SU-DHL-6 (cell line): ENCODE results near the gene ACYP1.

Experiments
- H2AFZ ChIP-seq: fragments of 200-600 bp; sonication (generic); 2 replicates; pipeline ENCODE4 v1.6.1; 2014; ENCODE audit warnings: low read depth, mild to moderate bottlenecking, moderate library complexity, mixed read lengths, antibody characterized with exemption, low read length; ENCODE audit not compliant: severe bottlenecking
- H3F3A ChIP-seq: fragments of 200-600 bp; shearing (Covaris generic); 2 replicates; pipeline ENCODE4 v1.6.0; 2016; ENCODE audit warnings: antibody characterized with exemption, mild to moderate bottlenecking; ENCODE audit not compliant: insufficient read depth
- H3K27ac ChIP-seq: fragments of 200-600 bp; sonication (generic); 2 replicates; pipeline ENCODE4 v1.5.1; 2016; ENCODE audit warnings: low read depth, mild to moderate bottlenecking, low read length, moderate library complexity, mixed read lengths
- H3K27me3 ChIP-seq: fragments of 200-600 bp; sonication (generic), shearing (Covaris generic); 2 replicates; pipeline ENCODE4 v1.6.0; 2014; ENCODE audit warnings: mild to moderate bottlenecking, low read length
- H3K36me3 ChIP-seq: fragments of 200-600 bp; sonication (generic); 2 replicates; pipeline ENCODE4 v1.6.1; 2014; ENCODE audit warnings: mild to moderate bottlenecking, low read length, mixed read lengths
- H3K4me2 ChIP-seq: fragments of 300-600, 200-600 bp; shearing (Covaris generic), sonication (generic); 2 replicates; pipeline ENCODE4 v1.6.0; 2014; ENCODE audit warnings: low read length, low read depth, mild to moderate bottlenecking; ENCODE audit not compliant: poor library complexity, severe bottlenecking
- H3K4me3 ChIP-seq: fragments of 200-600 bp; sonication (generic); 2 replicates; pipeline ENCODE4 v1.5.1; 2014; ENCODE audit warnings: antibody characterized with exemption, low read length, mild to moderate bottlenecking, mixed read lengths; ENCODE audit not compliant: insufficient read depth, poor library complexity, severe bottlenecking
- H3K79me2 ChIP-seq: fragments of 200-600 bp; sonication (generic); 2 replicates; pipeline ENCODE4 v1.6.1; 2014; ENCODE audit warnings: mild to moderate bottlenecking, low read length, moderate library complexity; ENCODE audit not compliant: insufficient read depth
- H3K9ac ChIP-seq: fragments of 200-600 bp; sonication (generic); 2 replicates; pipeline ENCODE4 v1.7.0; 2014; ENCODE audit warnings: mild to moderate bottlenecking, low read length
- H3K9me2 ChIP-seq: fragments of 200-600 bp; sonication (generic); replicated peaks from 2 replicates; pipeline ENCODE4 v1.6.1; 2014; ENCODE audit warnings: low read length; ENCODE audit not compliant: insufficient read depth
- H3K9me3 ChIP-seq: fragments of 200-600 bp; sonication (generic); 2 replicates; pipeline ENCODE4 v1.6.1; 2014; ENCODE audit warnings: low read length, mixed read lengths; ENCODE audit not compliant: insufficient read depth
- H4K20me1 ChIP-seq: fragments of 200-600 bp; sonication (generic); 2 replicates; pipeline ENCODE4 v1.6.1; 2014; ENCODE audit warnings: low read depth, mild to moderate bottlenecking, antibody characterized with exemption, low read length, moderate library complexity, mixed read lengths
- CTCF ChIP-seq: fragments of 200-600 bp; sonication (generic); IDR thresholded peaks from one replicate; pipeline ENCODE4 v1.5.1; 2017; ENCODE audit warnings: antibody characterized with exemption, mild to moderate bottlenecking, low read length, moderate library complexity; ENCODE audit not compliant: insufficient read depth, poor library complexity, severe bottlenecking
- EZH2phosphoT487 ChIP-seq: fragments of 200-600 bp; sonication (generic), shearing (Covaris generic); conservative IDR thresholded peaks from 2 replicates; pipeline ENCODE4 v1.6.1; 2018; ENCODE audit warnings: mild to moderate bottlenecking, antibody characterized with exemption, low read length, moderate library complexity, mixed read lengths

The ACYP1 gene

DNA sequence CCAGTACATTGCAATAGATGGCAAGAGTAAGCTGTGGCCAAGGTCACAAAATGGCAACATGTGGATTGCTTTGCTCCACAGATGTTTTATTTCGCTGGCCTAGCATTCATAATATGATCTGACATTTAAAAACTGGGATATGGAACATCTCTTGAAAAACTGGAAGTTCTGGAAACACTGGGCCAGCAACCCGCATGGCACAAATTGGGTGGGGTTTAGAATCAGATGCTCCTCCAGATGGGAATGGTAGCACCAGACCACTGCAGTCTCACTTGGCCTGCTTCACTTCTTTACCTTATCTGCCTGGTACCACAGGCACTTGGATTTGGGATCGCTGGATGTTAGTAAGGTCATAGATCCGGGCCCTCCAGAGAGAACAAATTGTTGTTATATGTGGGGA, 15.7 kb upstream of the ACYP1 start:
- no peak overlapping the region for H3K4me3 ChIP-seq
- no peaks in the 10 kb centered on the region for H3F3A ChIP-seq
- no peaks in the 10 kb centered on the region for H3K9me2 ChIP-seq
- H3K79me2 ChIP-seq, result no peaks in the 10 kb centered on the region
- H3K9ac ChIP-seq, result no peak overlapping the region
- TF ChIP-seq EZH2phosphoT487 (no peak), CTCF (no peak)
- no peaks in the 10 kb centered on the region for H3K9me3 ChIP-seq
- no peak overlapping the region for H3K27ac ChIP-seq
- no peaks in the 10 kb centered on the region for H3K36me3 ChIP-seq
- no peak overlapping the region for H3K4me2 ChIP-seq
- H4K20me1 ChIP-seq, result no peaks in the 10 kb centered on the region
- no peak overlapping the region for H2AFZ ChIP-seq
- no peaks in the 10 kb centered on the region for H3K27me3 ChIP-seq

DNA sequence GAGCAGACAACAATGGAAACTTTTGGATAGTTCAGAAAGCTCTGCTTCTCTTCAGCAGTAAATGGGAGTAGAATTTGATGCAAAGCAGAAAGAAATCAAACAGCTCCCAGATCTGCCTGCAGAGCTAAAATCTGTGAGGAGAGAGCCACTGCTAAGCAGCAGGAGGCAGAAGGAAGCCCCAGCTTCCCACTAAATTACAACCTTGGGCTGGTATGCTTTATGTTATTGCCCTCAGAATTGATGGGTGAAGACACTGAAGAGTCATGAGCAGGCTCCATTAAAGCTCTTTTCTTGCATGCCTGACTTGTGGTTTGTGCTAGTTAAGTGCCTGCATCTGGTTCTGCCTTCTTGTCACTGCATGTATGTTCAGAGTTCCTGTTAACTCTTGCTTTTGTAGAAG, 14.0 kb upstream of the ACYP1 start:
- Histone ChIP-seq H3K4me3 (no peak overlapping the region), H3K4me2 (no peak overlapping the region), H3K9me3 (no peaks in the 10 kb centered on the region), H2AFZ (no peak overlapping the region), H3K27me3 (no peaks in the 10 kb centered on the region), H3K9me2 (no peaks in the 10 kb centered on the region), H3K79me2 (no peaks in the 10 kb centered on the region), H3K36me3 (no peaks in the 10 kb centered on the region), H4K20me1 (no peaks in the 10 kb centered on the region), H3F3A (no peaks in the 10 kb centered on the region), H3K27ac (no peak overlapping the region), H3K9ac (no peak overlapping the region)
- TF ChIP-seq EZH2phosphoT487 (no peak), CTCF (no peak)

DNA sequence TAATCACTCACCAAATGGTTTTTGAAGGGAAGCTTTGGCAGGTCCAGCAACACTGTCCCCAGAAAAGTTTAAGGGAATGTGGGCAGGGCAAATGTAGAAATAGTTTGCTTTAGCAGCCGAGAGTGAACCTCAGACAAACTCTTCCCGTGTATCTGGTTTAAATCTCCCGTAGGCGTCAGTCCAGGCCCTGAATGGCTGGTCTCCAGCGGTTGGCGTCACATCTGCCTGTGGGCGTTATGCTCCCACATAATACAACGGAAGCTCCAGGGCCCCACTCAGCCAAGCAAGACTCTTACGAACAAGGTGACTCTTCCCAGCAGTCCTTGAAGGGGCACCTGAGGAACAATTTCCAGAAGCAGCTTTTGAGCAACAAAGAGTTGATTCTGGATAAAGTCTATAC, 6.6 kb upstream of the ACYP1 start:
- Histone ChIP-seq H2AFZ (no peak overlapping the region), H3K4me3 (no peak overlapping the region), H3K9me2 (no peaks in the 10 kb centered on the region), H3K9me3 (no peaks in the 10 kb centered on the region), H3K9ac (peak overlapping the region; percentile 66; the same call in 1 of the 2 replicates), H3K27ac (no peak overlapping the region), H3K79me2 (0 out of 2 replicates have a peak, but pooled peaks cover 3% of the 10 kb centered on the region), H3K4me2 (no peak overlapping the region), H4K20me1 (no peaks in the 10 kb centered on the region), H3F3A (peaks cover 9% of the 10 kb centered on the region; the same call in 1 of the 2 replicates), H3K36me3 (no peaks in the 10 kb centered on the region), H3K27me3 (no peaks in the 10 kb centered on the region)
- TF ChIP-seq CTCF (no peak), EZH2phosphoT487 (no peak)

DNA sequence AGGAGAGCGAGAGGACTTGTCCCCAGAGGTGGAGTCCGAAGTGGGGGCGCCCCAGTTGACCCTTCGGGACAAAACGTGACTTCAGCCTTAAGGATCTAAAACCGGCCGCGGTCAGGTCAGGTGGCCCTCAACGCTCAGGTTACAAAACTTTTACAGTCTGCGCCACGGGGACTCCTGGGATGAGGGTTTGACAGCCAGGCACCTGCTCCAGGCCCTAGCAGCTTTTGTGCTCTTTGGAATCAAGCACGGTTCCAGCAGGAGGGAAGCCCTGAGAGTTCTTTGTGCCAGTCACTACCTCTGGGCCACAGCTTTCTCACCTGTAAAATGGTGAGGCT, 6.0 kb upstream of the ACYP1 start:
- Histone ChIP-seq H4K20me1 (no peaks in the 10 kb centered on the region), H3K9ac (peak overlapping the region; percentile 66), H3F3A (peaks cover 9% of the 10 kb centered on the region; the same call in 1 of the 2 replicates), H3K4me3 (peak overlapping the region; percentile 65), H3K27ac (no peak overlapping the region), H3K36me3 (no peaks in the 10 kb centered on the region), H3K27me3 (no peaks in the 10 kb centered on the region), H3K4me2 (peak overlapping the region; percentile 96), H3K9me3 (no peaks in the 10 kb centered on the region), H3K79me2 (0 out of 2 replicates have a peak, but pooled peaks cover 3% of the 10 kb centered on the region), H2AFZ (peak overlapping the region; percentile 92), H3K9me2 (no peaks in the 10 kb centered on the region)
- TF ChIP-seq EZH2phosphoT487 (no peak), CTCF (no peak)
